ENCODE data around the gene RPS6KA2.

Gene RPS6KA2

DNA sequence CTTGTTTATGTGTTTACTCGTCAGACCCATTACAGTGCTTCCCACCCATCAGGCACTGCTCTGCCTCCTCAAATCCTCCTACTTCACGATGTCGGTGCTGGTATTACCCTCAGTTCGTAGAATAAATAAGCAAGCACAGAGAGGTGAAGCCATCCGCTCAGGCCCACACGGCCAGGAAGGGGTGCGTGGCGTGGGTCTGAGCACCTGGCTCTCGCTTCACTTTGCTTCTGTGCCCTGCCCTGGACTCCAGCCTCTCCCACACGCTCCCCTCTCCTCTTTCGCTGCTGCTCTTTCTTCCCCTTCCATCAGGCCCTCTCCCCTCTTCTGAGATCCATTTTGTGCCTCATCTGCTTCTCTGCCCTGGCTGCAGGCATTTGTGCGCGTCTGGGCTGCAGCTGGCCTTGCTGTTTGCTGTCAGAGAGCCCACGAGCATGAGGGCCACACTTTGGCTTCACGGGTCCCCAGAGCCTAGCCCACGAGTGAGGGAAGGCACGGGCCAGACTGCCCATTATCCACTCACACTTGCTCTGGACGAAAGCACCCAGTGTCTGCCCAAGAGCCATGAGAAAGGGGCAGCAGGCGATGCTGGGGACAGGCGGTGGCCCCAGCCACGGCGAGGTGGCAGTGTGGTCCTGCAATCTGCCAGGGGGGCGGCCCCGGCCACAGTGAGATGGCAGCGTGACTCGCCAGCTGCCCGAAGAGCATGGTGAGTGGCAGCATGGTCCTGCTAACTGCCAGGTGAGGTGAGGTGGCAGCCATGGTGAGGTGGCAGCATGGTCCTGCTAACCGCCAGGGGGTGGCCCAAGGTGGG, 148.1 kb downstream of the RPS6KA2 start:
- no peak for DNase-seq

DNA sequence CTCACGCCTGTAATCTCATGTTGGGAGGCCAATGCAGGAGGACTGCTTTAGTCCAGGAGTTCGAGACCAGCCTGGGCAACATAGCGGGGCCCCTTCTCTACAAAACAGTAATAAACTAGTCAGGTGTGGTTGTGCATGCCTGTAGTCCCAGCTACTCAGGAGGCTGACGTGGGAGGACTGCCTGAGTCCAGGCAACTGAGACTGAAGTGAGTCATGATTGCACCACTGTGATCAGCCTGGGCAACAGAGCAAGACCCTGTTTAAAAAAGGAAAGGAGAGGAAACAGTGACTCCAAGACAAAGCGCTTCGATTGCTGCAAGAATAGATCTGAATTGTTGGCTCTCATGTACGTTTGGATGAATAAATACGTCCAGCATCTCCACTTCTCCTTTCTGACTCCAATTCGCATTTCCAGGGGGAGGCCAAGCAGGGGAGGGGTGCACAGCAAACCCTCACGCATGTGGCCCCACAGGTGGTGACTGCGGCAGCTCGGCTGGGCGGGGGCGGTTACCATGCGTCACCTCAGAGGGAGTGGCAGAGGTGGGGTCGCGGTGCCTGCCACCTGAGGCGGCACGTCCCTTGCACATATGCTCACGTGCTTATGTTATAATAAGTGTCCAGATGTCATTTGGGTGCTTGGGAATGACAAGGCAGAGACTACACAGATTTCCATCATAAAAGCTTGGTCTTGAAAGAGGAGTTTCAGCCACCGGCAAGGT, 149.2 kb downstream of the RPS6KA2 start:
- no peak for DNase-seq

DNA sequence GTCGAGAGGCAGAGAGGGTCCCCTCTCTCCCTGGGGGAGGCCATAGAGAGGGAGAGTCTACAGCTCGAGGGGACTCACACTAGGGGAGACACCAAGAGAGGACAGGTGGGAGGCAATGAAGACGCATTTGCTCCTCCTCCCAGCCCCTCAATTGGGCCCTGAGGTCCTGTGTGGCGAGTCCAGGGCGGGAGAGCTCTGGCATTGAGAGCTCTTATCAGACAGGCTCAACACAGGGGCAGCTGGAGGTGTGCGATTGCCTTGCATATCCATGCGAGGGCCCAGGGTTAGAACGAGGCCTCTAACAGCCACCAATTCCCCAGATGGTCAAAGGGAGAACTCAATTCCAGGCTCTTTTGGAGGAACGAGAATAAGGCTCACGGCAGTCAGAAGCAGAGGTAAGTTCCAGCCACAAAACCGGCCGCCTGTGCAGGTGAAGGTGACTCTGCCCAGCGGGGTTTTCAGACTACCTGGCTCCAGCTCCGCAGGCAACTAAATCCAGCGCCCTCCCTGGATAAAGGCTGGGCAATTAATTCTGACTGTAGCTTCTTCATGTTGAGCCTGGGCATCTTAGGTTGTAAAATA, 150.3 kb downstream of the RPS6KA2 start:
- no peak for DNase-seq

DNA sequence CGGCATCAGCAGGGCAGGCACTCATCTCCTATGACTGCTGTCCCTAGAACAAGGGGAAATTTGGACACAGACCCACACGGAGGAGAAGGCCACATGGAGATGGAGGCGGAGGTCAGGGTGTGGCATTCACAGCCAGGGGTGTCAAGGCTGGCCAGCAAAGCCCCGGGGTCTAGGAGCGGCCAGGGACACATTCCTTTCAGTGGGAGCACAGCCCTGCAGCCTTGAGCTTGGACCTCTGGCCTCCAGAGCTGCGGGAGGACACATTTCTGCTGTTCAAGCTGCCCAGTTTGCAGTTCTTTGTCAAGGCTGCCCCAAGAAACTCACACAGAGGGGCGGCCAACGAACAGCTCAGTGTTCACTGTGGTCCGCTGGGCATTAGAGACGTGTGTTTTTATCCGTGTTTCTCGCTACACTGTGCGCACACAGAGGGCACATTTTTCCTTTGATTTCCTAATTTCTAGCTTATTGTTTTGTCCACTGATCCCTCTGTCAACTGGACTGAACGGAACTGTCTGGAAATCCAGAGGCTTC, 150.9 kb downstream of the RPS6KA2 start:
- no peak for DNase-seq

DNA sequence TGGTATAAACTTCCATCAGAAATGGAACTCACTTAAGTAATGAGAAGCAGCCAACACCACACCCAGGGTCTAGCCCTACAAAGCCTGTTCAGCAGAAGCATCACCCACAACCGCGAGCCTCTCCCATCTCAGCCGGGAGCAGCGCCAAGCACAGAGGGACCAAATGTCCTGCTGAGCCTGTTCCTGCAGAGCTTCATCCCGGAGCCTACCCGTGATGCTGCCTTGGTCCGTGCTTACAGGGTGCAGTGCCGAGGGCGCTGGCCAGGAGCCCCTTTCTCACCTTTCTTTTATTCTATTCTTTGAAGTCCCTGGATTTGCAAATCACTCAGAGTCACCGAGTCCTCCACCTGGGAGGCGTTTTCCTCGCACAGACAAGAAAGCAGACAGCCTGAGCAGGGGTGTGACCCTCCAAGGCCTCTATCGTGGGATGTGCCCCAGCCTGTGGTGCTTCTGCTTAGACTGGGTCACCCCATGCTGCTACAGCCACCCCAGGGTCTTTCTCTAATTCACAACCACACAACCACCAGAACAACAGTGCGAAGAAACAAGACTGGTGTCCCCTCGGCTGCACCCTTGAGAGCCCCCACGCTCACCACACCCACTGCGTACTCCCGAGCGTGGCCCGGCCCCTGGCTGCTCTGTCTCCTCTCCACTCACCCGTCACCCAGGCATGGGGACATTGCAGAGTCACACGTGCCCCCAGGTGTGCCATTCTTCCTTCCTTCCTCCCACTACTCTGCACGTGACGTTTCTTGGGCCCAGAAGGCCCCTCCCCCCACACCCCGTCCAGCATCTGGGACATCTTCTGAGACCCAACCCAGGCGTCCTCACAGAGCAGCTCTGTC, 152.1 kb downstream of the RPS6KA2 start:
- DNase-seq = no peak

DNA sequence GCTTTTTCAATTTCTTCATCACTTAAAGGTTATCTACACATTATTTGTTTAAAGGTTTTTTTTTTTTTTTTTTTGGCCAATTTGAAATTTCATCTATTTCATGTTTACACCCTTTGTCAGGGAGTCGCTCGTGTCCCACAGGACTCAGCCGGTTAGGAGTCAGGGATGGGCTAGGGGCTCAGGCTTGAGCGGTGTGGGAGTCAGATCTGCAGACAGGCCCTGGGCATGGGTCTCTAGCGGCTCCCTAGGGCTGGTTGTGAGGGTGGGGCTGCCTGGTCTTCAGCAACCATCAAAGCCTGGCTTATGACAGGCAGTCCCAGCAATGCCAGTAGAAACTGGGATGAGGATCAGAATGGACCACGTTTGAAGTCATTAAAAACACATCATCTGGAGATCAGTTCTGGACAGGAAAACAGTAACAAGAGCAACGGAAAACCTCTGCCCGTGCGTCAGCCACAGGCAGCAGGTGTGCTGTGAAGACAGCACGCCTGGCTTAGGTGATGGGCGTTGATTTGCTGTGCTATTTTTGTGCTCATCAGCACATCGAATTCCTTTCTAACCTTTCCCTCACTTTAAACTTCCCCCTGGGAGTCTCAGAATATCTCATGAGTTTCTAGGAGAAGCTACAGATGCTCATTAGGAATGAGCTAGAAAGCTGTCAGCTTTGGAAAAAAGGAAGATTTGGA, 153.0 kb downstream of the RPS6KA2 start:
- DNase-seq = no peak

DNA sequence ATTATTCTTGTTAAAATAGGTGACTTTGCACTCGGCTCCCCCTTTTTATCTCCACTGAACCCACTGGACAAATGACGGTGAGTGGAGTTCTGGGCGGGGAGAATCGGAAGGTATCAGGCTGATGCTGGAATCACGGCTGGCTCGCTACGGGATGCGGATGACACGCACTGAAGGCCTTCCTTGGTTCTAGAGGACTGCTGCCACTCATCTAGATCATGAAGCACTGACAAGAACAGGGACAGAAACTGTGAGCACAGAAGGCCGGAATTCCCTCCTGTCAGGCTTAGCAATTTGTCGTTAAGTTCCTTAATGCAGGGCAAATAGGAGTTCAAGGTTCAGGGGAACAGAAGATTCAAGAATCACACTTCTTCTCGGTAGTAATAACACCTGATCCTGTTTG, 154.4 kb downstream of the RPS6KA2 start:
- DNase-seq = no peak

DNA sequence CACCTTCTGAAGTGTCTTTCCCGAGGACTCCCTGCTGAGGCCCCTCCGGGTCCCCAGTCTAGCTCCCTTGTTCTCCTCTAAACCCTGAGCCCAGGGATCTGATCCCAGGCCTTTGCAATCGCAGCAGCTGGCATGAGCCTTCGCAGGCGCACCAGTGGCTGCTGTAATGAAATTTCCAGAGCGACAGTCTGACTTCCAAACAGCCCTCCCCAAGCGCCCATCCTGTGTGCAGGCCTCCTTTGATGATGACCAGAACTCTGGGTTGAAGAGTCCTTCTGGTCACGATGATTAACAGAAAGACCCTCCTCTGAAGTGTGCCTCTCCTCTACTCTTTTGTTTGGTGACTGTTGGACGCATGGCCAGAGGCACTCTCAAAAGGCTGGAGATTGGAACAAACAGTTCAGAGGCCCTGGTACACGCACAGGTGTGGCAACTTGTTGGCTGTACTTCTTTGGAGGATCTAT, 155.2 kb downstream of the RPS6KA2 start:
- no peak for DNase-seq

DNA sequence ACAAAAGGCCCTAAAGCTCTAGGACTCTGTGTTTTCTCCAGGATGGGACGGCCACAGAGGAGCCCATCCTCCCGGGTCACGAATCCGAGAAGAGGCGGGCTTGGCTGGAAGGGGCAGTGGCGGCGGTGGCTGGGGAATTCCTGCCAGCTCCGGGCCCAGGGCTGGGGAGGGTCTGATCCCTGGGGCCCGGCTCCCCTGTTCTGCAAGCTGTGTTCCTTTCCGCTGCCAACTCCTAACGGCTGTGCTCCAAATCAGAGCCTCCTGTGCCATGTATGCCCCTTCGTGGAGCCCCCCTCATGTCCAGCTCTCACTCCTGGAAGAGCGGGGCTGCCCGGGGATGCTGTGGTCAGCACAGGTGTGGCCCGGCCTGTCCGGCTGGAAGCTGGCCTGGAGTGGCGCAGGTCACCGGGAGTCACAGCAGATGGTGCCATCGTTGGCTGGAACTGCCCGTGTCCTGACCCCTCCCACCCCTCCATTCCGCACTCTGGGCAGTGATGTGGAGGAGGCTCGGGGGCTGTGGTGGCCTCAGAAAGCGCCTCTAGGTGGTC, 156.1 kb downstream of the RPS6KA2 start:
- DNase-seq = no peak

DNA sequence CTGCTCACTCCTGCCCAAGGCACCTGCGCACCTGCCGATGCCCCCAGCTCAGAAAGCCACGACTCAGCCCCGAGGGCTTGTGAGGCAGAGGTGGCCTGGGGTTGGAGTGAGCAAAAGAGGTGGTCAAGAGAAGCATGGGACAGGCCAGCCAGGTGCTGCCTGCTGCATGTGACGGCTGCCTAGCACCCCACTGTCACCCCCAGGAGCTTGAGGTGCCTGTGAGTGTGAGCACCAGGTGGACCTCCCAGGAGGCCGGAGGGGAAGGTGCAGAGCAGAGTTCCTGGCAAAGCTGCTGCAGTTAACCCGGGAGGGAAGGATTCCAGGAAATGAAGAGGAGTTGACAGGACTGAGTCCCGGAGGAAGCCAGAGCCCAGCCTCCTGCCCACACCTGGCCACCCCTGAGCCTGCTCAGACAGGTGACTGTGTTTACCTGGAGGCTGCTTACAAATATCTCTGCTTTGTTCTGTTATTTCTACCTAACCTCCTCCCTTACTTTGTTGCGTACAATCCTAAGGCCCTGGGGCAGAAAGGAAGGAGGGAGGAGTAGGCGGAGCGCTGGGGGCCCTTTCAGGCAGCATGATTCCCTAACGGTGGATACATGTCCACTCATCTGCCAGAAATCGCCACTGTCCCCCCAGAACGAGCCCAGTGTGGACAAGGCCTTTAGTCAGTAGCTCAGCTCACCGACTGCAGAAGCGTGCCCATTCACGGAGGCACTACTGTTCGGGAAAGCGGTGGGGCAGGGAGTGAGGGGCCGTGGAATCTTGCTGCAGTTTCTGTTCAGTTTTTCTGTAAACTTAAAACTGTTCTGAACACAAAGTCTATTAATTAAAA, 156.8 kb downstream of the RPS6KA2 start:
- no peak for DNase-seq

DNA sequence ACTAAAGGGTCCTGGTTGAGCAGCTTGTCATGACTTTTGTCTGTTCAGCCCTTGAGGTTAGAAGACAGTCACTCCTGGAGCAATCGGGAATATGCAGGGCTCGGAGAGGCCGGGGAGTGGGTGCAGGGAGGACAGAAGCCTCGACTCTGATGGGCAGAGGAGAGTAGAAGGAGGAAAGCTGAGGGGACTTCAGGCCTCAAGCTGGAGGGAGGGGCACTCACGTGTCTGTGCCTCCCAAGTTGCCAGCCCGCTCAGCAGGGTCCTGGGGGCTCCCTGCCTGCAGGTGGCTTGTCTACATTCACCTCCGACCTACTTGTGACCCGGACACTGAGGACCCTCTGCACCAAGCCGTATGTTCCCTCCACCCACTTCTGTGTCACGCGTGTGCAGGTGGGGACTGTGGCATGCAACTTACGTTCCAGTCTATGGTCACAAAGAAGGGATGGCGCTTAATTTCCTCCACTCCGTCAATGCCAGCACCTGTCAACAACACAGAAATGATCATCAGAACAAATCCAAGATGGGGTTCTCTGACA, 157.6 kb downstream of the RPS6KA2 start:
- DNase-seq = no peak

DNA sequence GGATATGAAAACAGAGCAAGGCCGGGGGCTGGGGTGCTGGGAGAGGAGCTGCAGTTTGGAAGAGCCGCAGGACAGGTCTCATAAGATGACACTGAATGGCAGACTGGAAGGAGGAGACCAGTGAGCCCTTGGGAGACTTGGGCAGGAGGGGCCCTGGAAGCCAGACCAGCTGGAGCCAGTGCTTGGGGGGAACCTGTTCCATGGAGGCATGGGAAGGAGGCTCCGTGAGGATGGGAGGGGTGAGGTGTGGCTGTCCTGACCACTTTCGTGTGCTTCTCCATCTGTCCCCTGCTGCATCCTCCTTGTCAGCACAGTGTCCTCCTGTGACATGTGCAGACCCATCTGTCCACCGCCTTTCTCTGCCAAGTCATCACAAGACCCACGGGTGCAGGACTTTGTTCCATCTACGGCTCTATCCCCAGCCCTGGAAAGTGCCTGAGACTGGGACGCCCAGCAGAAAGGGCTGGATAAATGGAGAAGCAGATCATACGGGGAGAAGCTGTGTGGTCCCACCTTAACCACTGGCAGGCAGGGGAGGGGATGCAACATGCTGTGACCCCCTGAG, 159.5 kb downstream of the RPS6KA2 start:
- DNase-seq = no peak

DNA sequence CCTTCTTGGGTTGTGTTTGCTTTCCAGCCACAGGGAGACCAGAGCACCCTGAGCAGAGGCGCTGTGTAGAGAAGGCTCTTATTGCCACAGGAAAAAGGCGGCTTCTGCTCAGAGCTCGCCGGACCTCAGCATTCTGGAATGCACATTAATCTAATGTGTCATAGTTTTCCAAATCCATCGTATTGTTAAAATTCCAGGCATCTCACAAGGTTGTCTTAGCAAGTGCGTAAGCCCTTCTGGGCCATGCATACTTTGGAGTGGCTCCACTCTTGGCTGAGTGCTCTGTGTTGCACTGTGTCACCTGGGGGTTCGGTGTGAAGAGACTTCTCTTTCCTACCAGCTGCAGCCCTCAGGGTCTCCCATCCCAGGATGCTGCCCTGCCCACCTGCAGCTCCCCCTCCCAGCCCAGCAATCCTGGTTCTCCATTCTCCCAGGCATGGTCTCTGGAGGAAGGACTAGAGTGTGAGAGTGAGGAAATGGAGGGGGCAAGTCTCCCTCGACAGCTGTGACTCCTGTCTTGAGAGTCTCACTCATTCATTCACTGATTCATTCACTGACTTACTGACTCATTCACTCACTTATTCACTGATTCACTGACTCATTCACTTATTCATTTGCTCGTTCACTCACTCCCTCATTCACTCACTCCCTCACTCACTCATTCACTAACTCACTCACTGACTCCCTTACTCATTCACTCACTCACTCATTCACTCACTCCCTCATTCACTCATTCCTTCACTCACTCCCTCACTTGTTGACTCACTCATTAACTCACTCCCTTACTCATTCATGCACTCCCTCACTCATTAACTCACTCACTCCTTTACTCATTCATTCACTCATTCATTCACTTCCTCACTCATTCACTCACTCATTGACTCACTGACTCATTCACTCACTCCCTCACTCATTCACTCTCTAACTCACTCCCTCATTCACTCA, 160.6 kb downstream of the RPS6KA2 start:
- DNase-seq = no peak

DNA sequence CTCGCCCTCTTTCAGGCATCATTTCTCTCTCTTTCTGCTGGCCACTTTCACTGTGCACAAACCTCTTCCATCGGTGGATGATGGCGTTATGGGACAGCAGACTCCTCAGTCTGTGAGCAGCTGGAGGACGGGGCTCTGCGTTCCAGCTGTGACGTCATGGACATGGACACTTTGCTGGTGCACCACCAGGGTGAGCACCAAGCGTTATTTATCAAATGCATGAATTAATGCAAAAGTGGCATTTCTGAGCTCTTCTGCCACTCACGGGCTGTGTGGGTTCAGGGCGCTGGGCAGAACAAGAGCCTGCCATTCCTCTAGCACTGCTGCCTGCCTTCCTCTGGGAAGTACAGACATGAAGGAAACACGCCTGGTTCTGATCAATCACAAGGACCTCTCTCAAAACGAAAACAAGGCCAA, 161.4 kb downstream of the RPS6KA2 start:
- DNase-seq = no peak

DNA sequence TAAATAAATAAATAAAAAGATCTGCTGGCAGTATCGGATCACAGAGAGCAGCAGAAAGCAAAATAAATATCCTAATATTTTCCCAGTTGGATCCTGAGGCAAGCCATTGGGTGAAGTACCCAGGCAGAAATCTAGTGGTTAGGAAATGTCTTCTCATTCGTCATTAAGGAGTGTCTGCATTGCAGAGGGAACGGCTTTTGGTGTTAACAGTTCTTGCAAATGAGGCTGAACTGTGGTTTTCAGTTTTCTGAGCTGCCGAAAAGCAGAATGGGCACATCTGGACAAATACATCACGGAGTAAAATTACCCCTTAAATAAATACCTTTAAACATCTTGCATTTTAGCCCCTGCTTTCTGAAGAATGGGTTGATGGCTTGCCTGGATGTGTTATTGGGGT, 162.1 kb downstream of the RPS6KA2 start:
- DNase-seq = no peak

DNA sequence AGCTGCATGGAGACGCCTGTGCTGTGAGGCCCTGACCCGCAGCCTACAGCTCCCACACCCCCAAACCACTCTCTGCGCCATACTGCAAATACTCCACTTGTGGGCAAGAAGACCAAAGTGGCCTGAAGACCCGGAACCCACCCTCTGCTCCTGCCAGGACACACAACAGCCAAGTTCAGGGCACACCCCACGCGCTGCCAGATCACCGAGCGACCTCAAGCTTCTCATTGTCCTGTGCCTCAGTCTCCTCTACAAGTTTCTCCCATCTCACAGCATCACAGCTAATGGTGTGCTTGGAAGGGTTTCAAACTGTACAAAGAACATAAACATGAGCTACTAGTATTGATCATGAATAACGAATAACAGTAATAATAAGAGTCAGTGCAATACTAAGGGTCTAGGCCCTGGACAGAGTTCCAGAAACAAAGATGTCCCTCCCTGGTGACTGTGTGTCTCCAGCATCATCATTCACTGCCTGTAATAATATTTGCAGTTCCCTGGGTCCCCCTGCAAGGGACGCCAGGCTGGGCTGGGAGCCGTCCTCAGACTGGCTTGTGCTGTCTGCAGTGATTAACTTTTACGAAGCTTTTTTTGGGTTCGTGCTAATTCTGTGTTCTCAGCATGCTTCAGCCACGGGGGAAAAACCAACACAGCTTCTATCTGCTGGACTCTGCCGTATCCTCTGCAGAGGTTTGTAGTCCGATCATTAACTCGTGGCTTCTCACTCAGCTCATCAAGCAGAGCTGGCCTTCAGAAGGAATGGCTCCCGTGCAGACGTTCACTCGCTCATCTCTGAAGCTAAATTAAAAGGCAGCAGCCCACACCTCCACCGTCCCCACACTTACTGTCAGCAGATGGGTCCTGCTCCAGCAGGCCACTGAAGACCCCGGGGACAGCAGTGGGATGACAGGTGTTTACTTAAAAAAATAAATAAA, 162.7 kb downstream of the RPS6KA2 start:
- no peak for DNase-seq

DNA sequence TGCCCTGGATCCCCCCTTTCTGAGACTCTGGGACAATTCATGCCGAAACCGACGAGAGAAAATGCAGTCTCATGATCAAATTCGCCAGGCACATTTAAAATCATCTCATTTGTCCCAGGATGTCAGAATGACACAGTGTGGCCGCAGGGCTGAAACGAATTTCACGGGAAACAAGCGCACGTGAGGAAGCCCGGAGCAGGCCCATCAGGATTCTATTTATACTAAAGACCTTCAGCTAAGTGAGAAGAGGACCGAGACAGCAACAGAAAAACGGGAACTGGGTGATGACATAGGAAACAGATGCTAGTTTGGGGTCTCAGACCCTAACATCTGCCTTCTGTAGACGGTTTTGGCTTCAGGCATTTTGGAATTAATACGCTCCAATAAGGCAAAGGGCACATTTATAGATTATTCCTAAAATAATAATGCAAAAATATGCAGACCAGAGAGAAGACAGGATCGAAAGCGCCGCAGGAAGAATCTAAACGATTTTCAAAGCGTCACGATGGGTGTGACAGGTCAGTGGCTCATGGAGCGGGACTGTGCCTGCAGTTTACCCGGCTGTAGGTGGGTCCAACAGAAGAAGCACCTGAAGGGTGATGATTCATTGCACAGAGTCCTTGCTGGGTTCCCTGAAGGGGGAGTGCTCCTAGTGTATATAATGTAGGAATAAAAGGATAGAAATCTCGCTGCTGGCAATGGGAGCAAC, 163.5 kb downstream of the RPS6KA2 start:
- no peak for DNase-seq
